Measurements from ENCODE around the gene MED6.

DNA sequence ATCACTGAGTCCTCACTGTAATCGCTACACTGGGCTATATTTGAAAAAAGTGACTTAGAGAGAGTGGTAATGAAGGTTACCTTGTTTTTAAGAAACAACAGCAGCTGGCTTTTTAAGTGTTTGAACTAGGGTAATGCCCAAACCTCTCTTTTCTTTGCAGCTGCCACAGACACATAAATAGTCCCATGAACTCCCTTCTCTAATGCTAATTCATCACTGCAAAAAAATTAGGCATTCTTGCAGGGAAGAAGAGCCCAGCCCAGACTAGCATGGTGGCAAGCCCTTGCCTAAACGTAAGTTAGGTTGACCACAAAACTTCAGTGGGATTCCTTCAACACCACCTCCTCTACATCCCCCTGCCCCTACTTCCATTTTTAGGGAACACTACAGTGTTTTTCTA, 17.9 kb upstream of the MED6 start:
- TF ChIP-seq, protein P1, sequence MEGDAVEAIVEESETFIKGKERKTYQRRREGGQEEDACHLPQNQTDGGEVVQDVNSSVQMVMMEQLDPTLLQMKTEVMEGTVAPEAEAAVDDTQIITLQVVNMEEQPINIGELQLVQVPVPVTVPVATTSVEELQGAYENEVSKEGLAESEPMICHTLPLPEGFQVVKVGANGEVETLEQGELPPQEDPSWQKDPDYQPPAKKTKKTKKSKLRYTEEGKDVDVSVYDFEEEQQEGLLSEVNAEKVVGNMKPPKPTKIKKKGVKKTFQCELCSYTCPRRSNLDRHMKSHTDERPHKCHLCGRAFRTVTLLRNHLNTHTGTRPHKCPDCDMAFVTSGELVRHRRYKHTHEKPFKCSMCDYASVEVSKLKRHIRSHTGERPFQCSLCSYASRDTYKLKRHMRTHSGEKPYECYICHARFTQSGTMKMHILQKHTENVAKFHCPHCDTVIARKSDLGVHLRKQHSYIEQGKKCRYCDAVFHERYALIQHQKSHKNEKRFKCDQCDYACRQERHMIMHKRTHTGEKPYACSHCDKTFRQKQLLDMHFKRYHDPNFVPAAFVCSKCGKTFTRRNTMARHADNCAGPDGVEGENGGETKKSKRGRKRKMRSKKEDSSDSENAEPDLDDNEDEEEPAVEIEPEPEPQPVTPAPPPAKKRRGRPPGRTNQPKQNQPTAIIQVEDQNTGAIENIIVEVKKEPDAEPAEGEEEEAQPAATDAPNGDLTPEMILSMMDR (IDR thresholded peaks at IDR 0.05), result no peak
- TF ChIP-seq POLR2A (IDR thresholded peaks at IDR 0.05), result no peak
